Coronary artery (tissue), 2 donors: Measurements from ENCODE around the gene TSC22D1.

Experiments used
- DNase-seq: peaks from one replicate; pipeline ENCODE4 v3.0.0-alpha.2; 2017; ENCODE audit warnings: low spot score
- H3K27ac ChIP-seq, 2 donors: fragments of 200-600 bp; sonication (generic); one replicate each; pipeline ENCODE4 v1.5.1; 2016 to 2019
- H3K4me3 ChIP-seq: fragments of 200-600 bp; sonication (generic); 2 replicates; pipeline ENCODE4 v1.5.1; 2016; ENCODE audit warnings: mild to moderate bottlenecking, moderate library complexity
- TF ChIP-seq, protein P1 (sequence below): fragments of 200-600 bp; sonication (generic); IDR thresholded peaks from one replicate; pipeline ENCODE4 v1.5.1; 2019; ENCODE audit warnings: antibody characterized with exemption

Gene TSC22D1

DNA sequence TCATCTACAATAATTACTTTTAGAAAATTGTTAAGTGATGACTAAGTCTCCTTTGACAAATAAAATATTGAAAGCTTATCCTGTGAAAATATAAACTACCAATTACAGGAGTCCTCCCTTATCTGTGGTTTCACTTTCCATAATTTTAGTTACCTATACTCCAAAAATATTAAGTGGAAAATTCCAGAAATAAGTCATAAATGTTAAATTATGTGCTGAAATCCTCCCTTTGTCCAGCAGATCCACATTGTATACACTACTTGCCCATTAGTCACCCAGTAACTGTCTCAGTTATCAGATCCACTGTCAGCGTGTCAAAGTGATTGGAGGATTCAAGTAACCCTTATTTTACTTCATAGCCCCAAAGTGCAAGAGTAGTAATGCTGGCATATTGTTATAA lies 104.4 kb downstream of the TSC22D1 start:
- H3K27ac ChIP-seq = no peak overlapping the region
- DNase-seq = no peak
- no peak overlapping the region for H3K4me3 ChIP-seq
- TF ChIP-seq, protein P1, sequence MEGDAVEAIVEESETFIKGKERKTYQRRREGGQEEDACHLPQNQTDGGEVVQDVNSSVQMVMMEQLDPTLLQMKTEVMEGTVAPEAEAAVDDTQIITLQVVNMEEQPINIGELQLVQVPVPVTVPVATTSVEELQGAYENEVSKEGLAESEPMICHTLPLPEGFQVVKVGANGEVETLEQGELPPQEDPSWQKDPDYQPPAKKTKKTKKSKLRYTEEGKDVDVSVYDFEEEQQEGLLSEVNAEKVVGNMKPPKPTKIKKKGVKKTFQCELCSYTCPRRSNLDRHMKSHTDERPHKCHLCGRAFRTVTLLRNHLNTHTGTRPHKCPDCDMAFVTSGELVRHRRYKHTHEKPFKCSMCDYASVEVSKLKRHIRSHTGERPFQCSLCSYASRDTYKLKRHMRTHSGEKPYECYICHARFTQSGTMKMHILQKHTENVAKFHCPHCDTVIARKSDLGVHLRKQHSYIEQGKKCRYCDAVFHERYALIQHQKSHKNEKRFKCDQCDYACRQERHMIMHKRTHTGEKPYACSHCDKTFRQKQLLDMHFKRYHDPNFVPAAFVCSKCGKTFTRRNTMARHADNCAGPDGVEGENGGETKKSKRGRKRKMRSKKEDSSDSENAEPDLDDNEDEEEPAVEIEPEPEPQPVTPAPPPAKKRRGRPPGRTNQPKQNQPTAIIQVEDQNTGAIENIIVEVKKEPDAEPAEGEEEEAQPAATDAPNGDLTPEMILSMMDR = no peak

DNA sequence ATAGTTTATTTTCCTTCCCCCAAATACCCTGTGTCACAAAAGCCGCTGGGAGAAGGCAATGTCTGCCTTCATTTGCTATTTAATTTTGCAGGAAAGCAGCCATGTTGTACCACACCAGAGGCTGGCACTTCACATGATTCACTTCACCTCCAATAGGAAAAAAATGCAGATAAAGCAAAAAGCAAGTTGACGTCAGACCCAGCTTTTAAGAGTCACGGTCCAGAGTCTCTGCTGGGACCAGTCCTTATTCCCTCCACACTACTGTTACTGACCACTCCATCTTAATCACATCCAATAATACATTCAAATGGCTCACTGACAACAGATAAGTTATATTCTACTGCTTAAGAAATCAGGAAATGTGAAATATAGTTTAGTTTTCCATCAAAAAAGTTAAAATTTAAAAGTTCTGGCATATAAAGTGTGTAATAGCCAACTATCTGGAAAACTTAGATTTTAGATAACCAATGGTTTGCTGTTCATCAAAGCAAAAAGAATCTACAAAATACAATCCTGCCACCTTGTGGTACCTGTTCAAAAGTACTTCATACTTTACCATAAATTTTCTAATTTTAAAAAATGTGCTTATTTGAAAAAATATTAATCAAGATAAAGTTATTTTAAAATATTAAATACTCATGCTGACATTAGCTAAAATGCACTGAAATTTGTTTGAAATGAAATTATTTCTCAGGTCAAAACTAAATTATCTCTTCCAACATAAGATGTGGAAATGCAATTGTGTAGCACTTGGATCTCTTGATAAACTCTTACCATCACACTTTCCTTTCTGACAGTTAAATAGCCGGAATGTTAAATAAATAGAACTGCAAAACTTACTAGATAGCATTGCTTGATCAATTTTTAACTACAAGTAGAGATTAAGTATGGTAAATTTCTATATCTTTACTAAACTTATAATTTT lies 105.2 kb downstream of the TSC22D1 start:
- TF ChIP-seq, protein P1 = peak; percentile 22
- no peak overlapping the region for H3K4me3 ChIP-seq
- H3K27ac ChIP-seq = no peak overlapping the region
- DNase-seq = no peak

- TF ChIP-seq, protein P1 = no peak
Observed at GRCh38 chr13:44468874-44469273, 107.3 kb downstream of the TSC22D1 start.

GRCh38 chr13:44465318-44465717 lies 110.8 kb downstream of the TSC22D1 start:
- no peak overlapping the region for H3K4me3 ChIP-seq
- TF ChIP-seq, protein P1 = no peak
- no peak overlapping the region for H3K27ac ChIP-seq
- DNase-seq = no peak

More at GRCh38 chr13:44468874-44469273, 107.3 kb downstream of the TSC22D1 start:
- Histone ChIP-seq H3K27ac (no peak overlapping the region), H3K4me3 (no peak overlapping the region)
- no peak for DNase-seq

DNA sequence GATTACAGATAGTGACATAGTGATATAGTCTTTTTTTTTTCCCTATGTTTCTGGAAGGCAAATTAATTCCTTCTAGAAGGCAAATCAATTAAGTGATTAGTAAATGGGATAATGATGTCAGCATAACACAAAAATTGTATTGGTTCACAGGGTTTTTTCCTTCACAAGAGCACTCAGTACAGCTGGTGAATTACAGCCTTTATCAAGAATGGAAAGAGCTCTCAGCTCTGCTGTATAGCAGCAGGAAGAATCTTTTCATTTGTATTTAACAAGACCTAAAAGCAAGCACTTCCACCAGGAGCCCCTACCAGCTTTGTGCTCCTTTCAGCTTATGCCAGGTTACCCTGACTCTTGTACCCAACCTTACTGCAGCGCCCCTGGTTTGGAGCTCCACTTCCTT lies 111.7 kb downstream of the TSC22D1 start:
- no peak overlapping the region for H3K4me3 ChIP-seq
- TF ChIP-seq, protein P1 = no peak
- no peak for DNase-seq
- no peak overlapping the region for H3K27ac ChIP-seq

DNA sequence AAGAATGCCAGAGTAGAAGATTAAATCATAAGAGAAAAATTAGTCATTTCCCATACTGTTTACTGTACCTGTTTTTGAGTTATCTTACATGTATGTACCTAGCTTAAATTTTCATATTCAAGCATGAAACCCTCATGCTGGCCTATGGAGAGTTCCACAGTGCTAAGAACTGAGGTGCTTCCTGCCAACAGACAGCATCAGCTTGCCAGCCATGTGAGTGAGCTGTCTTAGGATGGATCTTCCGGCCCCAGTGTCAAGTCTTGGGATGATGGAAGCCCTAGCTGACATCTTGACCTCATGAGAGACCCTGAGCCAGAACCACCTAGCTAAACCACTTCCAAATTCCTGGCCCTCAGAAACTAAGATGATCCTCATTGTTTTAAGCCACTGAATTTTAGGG lies 112.4 kb downstream of the TSC22D1 start:
- no peak overlapping the region for H3K4me3 ChIP-seq
- TF ChIP-seq, protein P1 = no peak
- no peak overlapping the region for H3K27ac ChIP-seq
- DNase-seq = no peak

DNA sequence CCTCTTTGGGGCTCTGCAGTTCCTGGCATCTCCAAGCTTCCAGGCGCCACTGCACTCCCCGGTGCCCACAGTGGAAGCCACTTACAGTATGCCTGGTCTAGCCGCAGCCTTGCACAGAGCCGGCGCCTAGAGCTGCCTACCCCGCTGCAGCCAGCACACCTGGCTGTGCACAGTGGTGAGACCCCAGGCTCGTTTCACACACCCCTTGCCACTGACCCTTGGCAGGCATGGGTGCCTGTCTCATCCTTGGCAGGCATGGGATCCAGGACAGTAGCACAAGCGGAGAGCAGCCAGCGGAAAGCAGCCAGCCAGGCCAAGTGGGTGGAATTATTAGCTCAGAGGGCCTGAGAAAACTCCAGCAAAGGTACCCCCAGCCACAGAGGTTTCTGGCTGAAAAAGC lies 116.5 kb downstream of the TSC22D1 start:
- DNase-seq = no peak

More for the DNA sequence above, 116.5 kb downstream of the TSC22D1 start:
- Histone ChIP-seq H3K27ac (no peak overlapping the region), H3K4me3 (no peak overlapping the region)
- TF ChIP-seq, protein P1 = no peak
